NCI-H524 treated with DMSO at 0.1 percent for 48 hours (cell line): Measurements from ENCODE around the gene ATPAF2.
A peak's percentile ranks its signal among the peaks of the same experiment; 100 is the strongest.

Experiments used
- DNase-seq: peaks from one replicate; lab custom pipeline; 2025; lab: John Stamatoyannopoulos, UW

Gene ATPAF2

DNA sequence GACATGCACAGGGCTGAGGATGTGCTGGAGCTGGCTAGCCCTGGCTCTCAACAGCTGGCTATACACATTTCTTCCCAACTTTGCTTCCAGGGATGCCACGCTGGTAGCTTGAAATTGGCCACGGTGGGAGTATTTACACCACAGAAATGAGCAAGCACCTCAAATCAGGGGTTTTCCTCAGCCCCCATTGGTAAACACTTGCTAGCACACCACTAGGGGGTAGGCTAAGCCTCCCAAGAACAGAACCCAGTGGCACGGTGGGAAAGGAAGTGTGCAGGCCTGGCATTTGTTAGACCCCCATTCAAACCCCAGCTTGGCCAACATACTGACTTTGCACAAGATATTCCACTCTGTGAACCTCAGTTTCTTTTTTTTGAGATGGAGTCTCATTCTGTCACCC is 53.4 kb downstream of the ATPAF2 start:
- DNase-seq, result no peak

DNA sequence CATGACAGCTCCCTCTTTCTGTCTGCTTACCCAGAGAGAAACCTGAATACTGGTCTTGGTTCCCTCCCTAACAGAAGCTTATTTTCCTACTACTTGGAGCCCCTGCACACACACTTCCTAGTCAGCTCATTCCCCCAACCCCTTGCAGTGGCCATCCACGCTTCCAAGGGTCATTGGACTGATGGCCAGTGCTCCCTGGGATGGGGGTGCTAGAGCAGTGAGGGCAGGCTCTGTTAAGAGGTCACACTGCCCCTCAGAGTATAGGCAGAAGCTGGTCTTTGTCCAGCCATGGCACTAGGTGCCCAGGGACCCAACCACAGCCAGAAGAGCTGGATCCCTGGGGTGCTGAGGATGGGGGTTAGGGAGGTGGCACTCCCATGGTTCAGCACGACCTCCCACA is 53.8 kb downstream of the ATPAF2 start:
- no peak for DNase-seq

- no peak for DNase-seq
Observed at GRCh38 chr17:17983776-17984175, 55.2 kb downstream of the ATPAF2 start.

DNA sequence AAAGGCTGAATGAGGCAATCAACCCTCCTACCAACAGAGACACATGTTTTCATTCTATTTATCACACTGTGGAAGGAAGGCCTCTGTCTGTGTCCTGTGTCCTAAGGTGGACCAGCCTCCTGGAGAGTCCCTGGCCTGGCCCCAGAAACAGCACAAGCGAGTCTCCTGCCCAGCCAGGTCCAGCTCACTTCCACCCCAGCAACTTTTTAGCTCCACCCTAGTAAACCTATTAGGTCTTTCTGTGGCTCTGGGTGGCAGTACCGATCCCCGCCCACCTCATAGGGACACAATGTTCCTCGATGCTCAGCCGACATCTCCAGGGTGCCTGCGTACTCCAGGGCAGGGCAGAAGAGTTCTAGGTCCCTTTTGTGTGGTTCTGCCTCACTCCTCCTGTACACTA is 55.6 kb downstream of the ATPAF2 start:
- DNase-seq, result no peak

- no peak for DNase-seq
Observed at GRCh38 chr17:17982801-17983200, 56.2 kb downstream of the ATPAF2 start.

DNA sequence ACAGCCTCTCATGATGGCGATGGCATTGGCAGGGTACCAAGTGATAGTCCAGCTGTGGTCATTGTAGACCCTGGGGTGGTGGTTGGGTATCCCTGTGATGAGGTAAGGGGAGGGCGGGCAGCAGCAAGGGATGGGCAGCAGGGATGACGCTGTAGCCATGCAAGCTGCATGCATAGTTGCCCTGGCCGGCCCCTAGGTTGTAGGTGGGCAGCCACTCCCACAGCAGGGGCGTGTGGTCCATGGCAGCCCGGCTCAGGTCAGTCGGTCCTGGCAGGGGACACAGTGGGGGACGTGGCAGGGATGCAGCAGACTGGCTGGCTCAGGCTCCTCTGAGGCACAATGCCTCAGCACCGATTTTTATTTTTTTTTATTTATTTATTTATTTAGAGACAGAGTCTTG is 57.6 kb downstream of the ATPAF2 start:
- DNase-seq, result no peak

- no peak for DNase-seq
Observed at GRCh38 chr17:17979778-17980177, 59.2 kb downstream of the ATPAF2 start.

DNA sequence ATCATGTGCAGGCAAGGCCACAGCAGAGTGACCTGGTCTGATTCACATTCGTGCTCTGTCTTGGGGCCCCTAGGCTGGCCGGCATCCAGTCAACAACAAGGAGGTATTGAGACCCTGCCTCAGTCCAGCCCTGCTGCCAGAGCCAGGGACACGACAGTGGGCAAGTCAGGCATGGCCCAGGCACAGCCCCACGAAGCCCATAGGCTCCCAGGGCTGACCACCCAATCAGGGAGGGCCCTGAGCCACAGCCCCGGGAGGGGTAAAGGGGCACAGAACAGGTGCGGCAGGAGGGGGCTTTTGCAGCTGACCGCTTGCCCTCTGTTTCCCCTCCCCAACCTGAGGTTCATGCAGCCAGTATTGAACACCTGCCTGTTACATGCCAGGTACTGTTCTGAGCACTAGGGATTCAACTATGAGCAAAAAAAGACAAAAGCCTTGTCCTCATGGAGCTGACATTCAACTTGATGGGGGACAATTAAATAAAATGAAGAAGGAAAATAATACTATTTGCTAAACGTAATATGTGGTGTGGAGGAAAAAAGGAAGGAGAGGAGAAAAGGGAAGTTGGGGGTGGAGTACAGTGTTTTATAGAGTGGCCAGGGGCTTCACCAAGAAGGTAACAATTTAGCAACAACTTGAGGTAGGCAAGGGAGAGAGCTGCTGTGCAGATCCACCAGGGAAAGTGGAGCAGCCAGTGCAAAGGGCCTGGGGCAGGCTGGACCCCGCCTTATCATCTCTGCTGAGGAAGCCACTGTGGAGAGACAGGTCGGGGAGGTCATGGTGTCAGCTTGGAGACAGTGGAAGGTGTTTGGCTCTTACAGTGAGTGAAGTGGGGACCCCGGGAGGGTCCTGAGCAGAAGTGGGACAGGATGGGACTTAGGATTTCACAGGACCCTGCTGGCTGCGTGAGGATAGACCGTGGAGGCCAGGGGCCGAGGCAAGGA is 60.2 kb downstream of the ATPAF2 start:
- no peak for DNase-seq

- DNase-seq, result no peak
Observed at GRCh38 chr17:17976931-17977570, 61.9 kb downstream of the ATPAF2 start.

DNA sequence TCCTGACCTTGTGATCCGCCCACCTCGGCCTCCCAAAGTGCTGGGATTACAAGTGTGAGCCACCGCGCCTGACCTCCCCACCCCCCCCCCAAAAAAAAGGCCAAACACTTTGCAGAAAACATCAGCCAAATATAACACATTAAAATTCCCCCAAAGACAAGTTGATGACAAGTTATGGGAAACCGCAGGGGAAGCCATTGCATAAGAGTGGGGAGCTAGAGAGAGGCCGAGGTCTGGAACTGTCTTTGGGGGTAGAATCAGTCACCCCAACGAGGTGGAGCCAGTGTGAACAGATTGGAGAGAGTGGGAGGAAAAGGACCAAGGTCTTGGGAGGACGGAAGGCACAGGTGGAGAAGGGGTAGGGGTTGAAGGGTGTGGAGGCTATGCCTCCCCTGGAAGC is 63.5 kb downstream of the ATPAF2 start:
- DNase-seq, result no peak

DNA sequence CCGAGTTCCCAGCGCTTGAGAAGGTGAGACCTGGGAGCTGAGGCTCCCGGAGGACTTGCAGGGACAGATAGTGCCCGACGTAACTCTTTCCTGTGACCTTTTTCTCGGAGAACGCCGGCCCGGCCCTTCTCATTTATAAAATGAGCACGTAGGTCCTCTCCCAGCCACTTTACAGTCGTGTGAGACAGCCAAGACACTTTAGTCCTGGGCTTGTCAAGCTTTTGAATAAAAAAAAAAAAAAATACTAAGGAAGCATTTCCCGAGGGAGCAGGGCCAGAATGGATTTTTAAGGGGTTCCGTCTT is 66.1 kb downstream of the ATPAF2 start:
- no peak for DNase-seq

DNA sequence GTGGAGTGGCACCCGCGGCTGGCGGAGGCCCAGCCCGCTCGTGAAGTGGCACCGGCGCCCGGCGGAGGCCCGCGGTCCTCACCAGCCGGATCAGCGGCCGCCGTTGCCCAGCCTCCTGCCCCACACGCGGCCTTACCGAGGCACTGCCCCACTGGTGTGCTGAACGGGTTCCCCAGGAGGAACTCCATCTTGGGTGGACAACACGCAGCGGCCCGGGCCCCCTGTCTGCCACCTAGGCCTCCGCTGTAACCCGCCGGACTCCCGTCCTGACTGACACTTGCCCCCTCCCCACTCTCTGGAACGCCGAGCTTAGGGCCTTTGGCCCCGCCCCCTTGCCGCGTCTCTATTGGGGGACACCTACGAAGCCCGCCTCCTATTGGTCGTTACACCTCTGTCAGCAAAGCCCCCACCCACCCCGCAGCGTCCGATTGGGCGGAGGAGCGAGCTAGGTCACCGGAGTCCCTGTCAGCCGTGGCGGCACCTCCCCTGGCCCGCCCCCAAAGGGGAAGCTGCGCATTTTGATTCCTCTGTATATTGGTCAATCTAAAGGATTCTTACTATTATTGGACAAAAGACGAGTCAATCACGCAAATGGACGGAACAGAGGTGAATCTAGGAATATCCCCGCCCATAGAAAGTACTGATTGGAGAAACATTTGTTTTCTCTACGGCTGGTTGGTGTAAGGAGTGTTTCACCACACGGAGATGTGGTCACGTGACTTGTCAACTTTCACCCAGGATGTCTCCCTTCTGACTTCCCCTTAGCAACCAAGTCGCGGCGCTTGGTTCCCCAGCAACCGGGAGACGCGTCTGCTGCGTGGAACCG is 66.6 kb downstream of the ATPAF2 start, which contains the start of the genes DRC3 and TOM1L2:
Gene DRC3, plus strand, starts transcription at position 737 of the 826 bp plus-strand sequence. CDS start 4,737 bp downstream, outside the sequence.
Gene TOM1L2, minus strand, starts transcription at position 275 of the 826 bp plus-strand sequence. Its CDS starts 87 bp downstream, at position 188.
- peak; percentile 99 for DNase-seq

DNA sequence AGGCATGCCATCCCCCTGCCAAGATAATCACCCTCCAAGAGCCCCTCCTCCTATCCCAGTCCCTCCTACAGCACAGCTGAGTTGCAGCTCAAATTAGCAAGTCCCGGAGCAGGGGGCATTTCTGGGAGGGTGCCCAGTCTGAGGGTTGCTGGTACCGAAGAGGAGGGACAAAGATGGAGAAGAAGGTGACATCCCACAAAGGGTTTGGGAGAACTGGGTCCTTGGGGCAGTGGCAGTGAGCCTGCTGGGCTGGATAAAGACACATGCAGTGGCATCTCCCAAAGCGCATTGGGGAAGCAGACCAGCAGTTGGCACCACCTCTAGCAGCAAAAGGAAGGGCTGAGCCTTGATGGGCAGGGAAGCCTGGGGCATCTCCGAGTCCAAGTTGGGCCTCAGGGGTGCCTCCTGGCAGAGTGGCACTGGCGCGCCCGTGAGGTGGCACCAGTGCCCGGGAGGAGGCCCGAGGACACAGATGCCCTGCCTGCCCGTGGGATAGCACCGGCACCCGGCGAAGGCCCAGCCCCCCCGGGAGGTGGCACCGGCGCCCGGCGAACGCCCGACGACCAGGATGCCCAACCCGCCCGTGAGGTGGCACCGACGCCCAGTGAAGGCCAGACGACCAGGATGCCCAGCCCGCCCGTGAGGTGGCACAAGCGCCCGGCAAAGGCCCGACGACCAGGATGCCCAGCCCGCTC is 67.4 kb downstream of the ATPAF2 start:
- DNase-seq, result no peak

DNA sequence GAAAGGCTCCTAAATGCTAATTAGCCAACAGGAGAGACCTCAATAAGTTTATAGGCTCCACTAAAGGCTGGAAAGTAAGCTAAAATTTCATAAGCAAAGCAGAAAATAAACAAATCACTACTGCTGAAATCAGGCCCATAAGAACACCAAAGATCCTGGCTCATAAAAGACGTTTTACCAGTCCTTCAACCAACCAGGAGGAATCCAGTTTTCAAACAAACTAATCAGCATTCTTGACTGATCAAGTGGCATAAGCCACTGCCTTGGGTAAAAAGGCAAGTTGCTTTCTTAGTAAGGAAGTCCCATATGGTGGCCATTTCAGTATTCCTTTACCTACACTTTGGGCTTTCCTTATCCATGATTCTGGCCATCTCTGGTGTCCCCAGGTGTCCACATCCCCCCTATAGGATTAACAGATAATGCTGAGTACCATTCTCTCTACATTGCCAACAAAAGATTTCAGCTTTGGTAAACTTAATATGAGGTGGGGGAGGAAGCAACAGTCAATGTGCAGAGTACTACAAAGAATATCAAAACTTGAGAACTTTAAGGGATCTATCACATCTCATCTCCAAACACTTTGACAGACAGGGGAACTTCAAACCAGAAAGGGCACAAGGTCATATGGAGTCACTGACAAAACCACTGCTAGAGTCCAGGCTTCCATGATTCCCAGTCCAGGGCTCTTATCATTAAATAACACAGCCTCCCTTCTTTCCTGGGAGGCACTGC is 68.1 kb downstream of the ATPAF2 start:
- no peak for DNase-seq
